Panc1 (cell line): Measurements from ENCODE around the gene MAP2K5. TPM values are rescaled to one million over a fixed set of nuclear protein-coding genes. Genes with fewer than 3 reads are reported as not detected.

Experiments
- ATAC-seq: fragments of 200-7000 bp; cut with Tn5 transposase; 2 replicates; pipeline ENCODE4 v1.9.1; 2020; ENCODE audit warnings: mild to moderate bottlenecking, moderate library complexity
- BruUV-seq: library from RNA; stranded (reverse); fragments of 400-500 nt; replicated peaks from 2 replicates; lab custom pipeline; 2021; lab: Mats Ljungman, UMichigan
- CTCF ChIA-PET: fragments of 300-600 bp; sonication (Branson Sonifier 250); formaldehyde crosslinking; loops from one replicate; lab custom pipeline; 2022; ENCODE audit warnings: antibody characterized with exemption; lab: Charles Lee
- POLR2A ChIA-PET: fragments of 300-600 bp; sonication (Branson Sonifier 250); formaldehyde crosslinking; loops from one replicate; lab custom pipeline; 2022; ENCODE audit warnings: antibody characterized with exemption; lab: Charles Lee
- DNase-seq: peaks from one replicate; pipeline ENCODE4 v3.0.0-alpha.2; 2010; ENCODE audit warnings: low read depth, low spot score
- H3K27ac ChIP-seq: 2 replicates; pipeline ENCODE4 v1.5.1; 2011; ENCODE audit warnings: mild to moderate bottlenecking, low read length, inconsistent platforms
- H3K27me3 ChIP-seq: fragments of 200-500 bp; sonication (Bioruptor generic); 2 replicates; pipeline ENCODE4 v1.6.0; 2014; ENCODE audit warnings: low read length, inconsistent platforms; ENCODE audit not compliant: control insufficient read depth, insufficient read depth
- H3K36me3 ChIP-seq: fragments of 200-500 bp; sonication (Bioruptor generic); 2 replicates; pipeline ENCODE4 v1.5.1; 2014; ENCODE audit warnings: inconsistent platforms, mild to moderate bottlenecking, low read length, moderate library complexity; ENCODE audit not compliant: control insufficient read depth, insufficient read depth
- H3K4me1 ChIP-seq: 2 replicates; pipeline ENCODE4 v1.5.1; 2011; ENCODE audit warnings: inconsistent platforms, mild to moderate bottlenecking, low read length, moderate library complexity; ENCODE audit not compliant: control insufficient read depth, insufficient read depth
- H3K4me3 ChIP-seq, 2 experiments: 2 replicates each; pipeline ENCODE4 v1.5.1; 2011 to 2012; ENCODE audit warnings: low read depth in 2 of 2, low read length in 2 of 2, mild to moderate bottlenecking in 2 of 2, inconsistent platforms in 1 of 2, moderate library complexity in 1 of 2
- H3K9me3 ChIP-seq: fragments of 200-500 bp; sonication (Bioruptor generic); 2 replicates; pipeline ENCODE4 v1.5.1; 2014; ENCODE audit warnings: low read depth, mild to moderate bottlenecking, inconsistent platforms, low read length, moderate library complexity; ENCODE audit not compliant: control insufficient read depth, insufficient read depth
- CTCF ChIP-seq: fragments of 450-650 bp; IDR thresholded peaks from 2 replicates; pipeline ENCODE4 v1.5.1; 2017; ENCODE audit warnings: mild to moderate bottlenecking
- POLR2AphosphoS5 ChIP-seq: IDR thresholded peaks from 2 replicates; pipeline ENCODE4 v1.6.1; 2012; ENCODE audit warnings: mild to moderate bottlenecking, low read depth, low read length, moderate library complexity
- REST ChIP-seq, 2 experiments: IDR thresholded peaks; 2 replicates each; pipeline ENCODE4 v1.6.1; 2011 to 2012; ENCODE audit warnings: low read depth in 2 of 2, control low read depth in 1 of 2, low read length in 1 of 2, mild to moderate bottlenecking in 1 of 2, moderate library complexity in 1 of 2; ENCODE audit not compliant: insufficient read depth in 1 of 2
- SIN3A ChIP-seq: IDR thresholded peaks from 2 replicates; pipeline ENCODE4 v1.6.1; 2012; ENCODE audit warnings: low read depth, mild to moderate bottlenecking, low read length, moderate library complexity, borderline replicate concordance; ENCODE audit not compliant: insufficient read depth
- TCF7L2 ChIP-seq: IDR thresholded peaks from 2 replicates; pipeline ENCODE4 v1.6.1; 2011; ENCODE audit warnings: mild to moderate bottlenecking, low read depth, low read length, inconsistent platforms
- in situ Hi-C: cut with HindIII; loops from 2 replicates; pipeline ENCODE4 v1.10.0; 2016; ENCODE audit warnings: low sequenced_read_pairs, low pct_unique_long_range_greater_than_20kb
- intact Hi-C: fragments of 100-400 bp; cut with micrococcal nuclease; formaldehyde crosslinking; loops from one replicate; pipeline ENCODE4 v1.10.0; 2022; ENCODE audit not compliant: unreplicated experiment
- total RNA-seq: library from RNA; stranded (reverse); gene quantifications from one replicate; pipeline ENCODE4 v1.2.1, GENCODE V29; 2021; ENCODE audit not compliant: unreplicated experiment

MAP2K5 gene
- total RNA-seq, 1 experiment from 2014 or later, result 18.3 TPM

GRCh38 chr15:67832031-67832551 is 289.6 kb downstream of the MAP2K5 start:
- peak; percentile 60 for ATAC-seq
- ChIA-PET CTCF (interaction anchor here (0.6 to 1.6 kb wide), 5 partner anchors 331 to 886 kb away, joined by 3 to 7 read pairs (median 3); no protein-coding TSS in a partner anchor), POLR2A (interaction anchor here (0.7 kb wide), 1 partner anchor 177 kb away, joined by 4 read pairs; no protein-coding TSS in a partner anchor)
- no peak overlapping the region for H3K27ac ChIP-seq
- no peak for DNase-seq
- H3K4me1 ChIP-seq, result peaks cover 11% of the 10 kb centered on the region
- no TSS peak for BruUV-seq
- no peaks in the 10 kb centered on the region for H3K36me3 ChIP-seq
- in situ Hi-C loops, result no loop called here
- peak; percentile 75 for TF ChIP-seq CTCF
- TF ChIP-seq TCF7L2, result no peak
- TF ChIP-seq REST (IDR thresholded peaks at IDR 0.05; ENCODE audit: insufficient read depth in 1 of 2, low read depth in 2 of 2, low read length in 1 of 2), result no peak
- H3K27me3 ChIP-seq, result no peaks in the 10 kb centered on the region
- no peak overlapping the region for H3K4me3 ChIP-seq
- no peaks in the 10 kb centered on the region for H3K9me3 ChIP-seq
- intact Hi-C loops, result loop anchor here (10.0 kb wide), 2 partner anchors 447 to 587 kb away; no protein-coding TSS in a partner anchor

- Histone ChIP-seq H3K4me3 (peak overlapping the region; percentile 37 to 53), H3K36me3 (no peaks in the 10 kb centered on the region), H3K4me1 (peaks cover 21% of the 10 kb centered on the region), H3K27me3 (no peaks in the 10 kb centered on the region), H3K9me3 (no peaks in the 10 kb centered on the region), H3K27ac (no peak overlapping the region)
- in situ Hi-C loops (no loop called here), intact Hi-C loops (loop anchor here (10.0 kb wide), 2 partner anchors 448 to 588 kb away; no protein-coding TSS in a partner anchor)
- ChIA-PET CTCF (interaction anchor here (0.6 to 1.6 kb wide), 2 partner anchors 205 to 376 kb away, joined by 4 to 7 read pairs; no protein-coding TSS in a partner anchor), POLR2A (no interaction called here)
- TF ChIP-seq TCF7L2 (no peak), SIN3A (no peak), POLR2AphosphoS5 (no peak), REST (IDR thresholded peaks at IDR 0.05; ENCODE audit: insufficient read depth in 1 of 2, low read depth in 2 of 2, low read length in 1 of 2) (no peak)
- no TSS peak for BruUV-seq
- DNase-seq, result no peak
- ATAC-seq, result no peak
Observed at GRCh38 chr15:67832897-67833709, 290.6 kb downstream of the MAP2K5 start.
